IgD-negative memory B cell (primary cell): ENCODE data around the gene HNRNPH3. TPM values are rescaled to one million over a fixed set of nuclear protein-coding genes. Genes with fewer than 3 reads are reported as not detected.

Experiments
- H3K27ac Mint-ChIP-seq, 3 donors: one replicate each; pipeline ENCODE4 v1.8.0; 2020 to 2022; ENCODE audit warnings: mild to moderate bottlenecking in 3 of 3, mixed read lengths in 3 of 3, moderate library complexity in 1 of 3
- H3K27me3 Mint-ChIP-seq: one replicate; pipeline ENCODE4 v1.8.0; 2021; ENCODE audit warnings: mixed read lengths
- H3K36me3 Mint-ChIP-seq: one replicate; pipeline ENCODE4 v1.8.0; 2020; ENCODE audit warnings: mild to moderate bottlenecking, mixed read lengths
- H3K4me1 Mint-ChIP-seq, 3 donors: one replicate each; pipeline ENCODE4 v1.8.0; 2020 to 2022; ENCODE audit warnings: mixed read lengths in 3 of 3, mild to moderate bottlenecking in 1 of 3
- H3K4me3 Mint-ChIP-seq, 4 donors: one replicate each; pipeline ENCODE4 v1.8.0; 2020 to 2022; ENCODE audit warnings: mild to moderate bottlenecking in 4 of 4, mixed read lengths in 4 of 4, moderate library complexity in 3 of 4
- H3K9me3 Mint-ChIP-seq, 3 donors: one replicate each; pipeline ENCODE4 v1.8.0; 2020 to 2021; ENCODE audit warnings: mixed read lengths in 3 of 3, mild to moderate bottlenecking in 1 of 3
- polyA plus RNA-seq: library from polyadenylated mRNA; unstranded; fragments of 300-500 nt; fragmentation: Illumina TruSeq; gene quantifications from one replicate; pipeline ENCODE4 v1.2.3, GENCODE V29; 2021

Gene HNRNPH3
- polyA plus RNA-seq, 1 donor from 2014 or later = 122 TPM

DNA sequence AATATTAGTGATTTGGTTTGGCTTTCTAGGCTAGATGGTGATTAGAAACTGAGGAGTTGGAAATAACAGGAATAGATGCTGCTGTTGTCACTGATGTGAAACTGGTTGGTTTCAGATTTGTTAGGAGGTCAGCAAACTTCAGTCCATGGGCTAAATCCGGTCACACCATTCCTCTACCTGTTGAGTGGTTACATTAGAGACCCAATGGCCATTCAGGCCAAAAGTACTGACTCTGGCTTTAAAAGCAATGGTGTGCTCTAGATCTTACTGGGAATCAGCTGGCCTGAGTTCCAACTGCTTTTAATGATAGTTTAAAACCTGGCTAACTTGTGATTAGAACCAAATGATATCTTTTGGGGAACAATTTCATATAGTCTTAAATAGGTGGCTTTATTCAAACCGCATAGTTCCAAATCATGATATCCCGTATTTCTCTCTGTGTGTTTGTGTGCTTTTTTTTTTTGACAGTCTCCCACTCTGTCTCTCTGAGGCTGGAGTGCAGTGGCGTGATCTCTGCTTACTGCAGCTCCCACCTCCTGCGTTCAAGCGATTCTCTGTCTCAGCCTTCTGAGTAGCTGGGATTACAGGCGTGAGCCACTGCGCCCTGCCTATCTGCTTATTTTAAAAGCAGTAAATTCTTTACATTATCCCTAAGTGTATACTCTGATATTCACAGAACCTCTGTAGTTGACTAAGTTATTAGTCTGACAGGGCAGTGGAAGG lies 8.7 kb downstream of the HNRNPH3 start:
- Mint-ChIP-seq H3K36me3 (peaks cover 3% of the 10 kb centered on the region), H3K27ac (peak overlapping the region in 2 of 3 donors; percentile 39 to 89), H3K27me3 (no peaks in the 10 kb centered on the region), H3K4me1 (peaks cover 21 to 30% (median 23%) of the 10 kb centered on the region in 3 donors), H3K9me3 (no peaks in the 10 kb centered on the region), H3K4me3 (no peak overlapping the region)

DNA sequence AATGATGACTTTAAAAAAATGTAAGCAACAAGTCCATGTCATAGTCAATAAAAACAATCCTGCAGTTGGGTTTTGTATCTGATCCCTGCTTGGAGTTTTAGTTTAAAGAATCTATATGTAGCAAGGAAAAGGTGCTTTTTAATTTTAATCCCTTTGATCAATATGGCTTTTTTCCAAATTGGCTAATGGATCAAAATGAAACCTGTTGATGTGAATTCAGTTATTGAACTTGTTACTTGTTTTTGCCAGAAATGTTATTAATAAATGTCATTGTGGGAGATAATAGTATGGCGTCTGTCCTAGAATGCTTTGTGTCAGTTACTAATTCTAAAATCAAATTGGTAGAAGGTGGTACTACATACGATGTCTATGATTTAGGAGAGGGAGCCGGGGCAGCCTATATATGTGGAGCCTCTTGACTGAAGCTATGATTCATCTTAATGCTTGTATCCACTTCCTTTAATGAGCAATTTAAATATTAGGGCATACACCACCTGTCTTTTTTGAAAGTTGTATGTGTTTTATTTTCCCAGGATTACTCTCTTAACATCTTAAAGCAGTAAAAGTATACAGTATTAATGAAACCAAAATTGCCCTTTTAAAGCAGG lies 11.1 kb downstream of the HNRNPH3 start:
- H3K27ac Mint-ChIP-seq = no peak overlapping the region

DNA sequence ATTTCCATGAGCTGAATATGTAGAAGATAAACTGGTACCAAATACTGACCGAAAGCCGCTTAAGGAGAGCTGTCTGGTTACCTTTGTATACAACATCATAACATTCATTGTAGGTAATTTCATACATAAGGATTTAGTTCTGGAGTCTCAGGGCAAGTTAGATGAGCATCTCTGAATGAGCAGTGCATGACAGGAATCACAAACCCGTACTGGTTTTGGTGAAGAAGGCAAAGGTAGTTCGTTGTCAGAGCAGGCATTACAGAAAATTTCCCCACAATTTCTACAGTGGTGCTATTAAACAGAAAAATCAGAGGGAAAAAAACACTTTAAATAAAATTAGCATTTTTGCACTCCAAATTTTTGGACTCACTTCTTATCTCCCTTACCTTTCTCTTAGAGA lies 13.8 kb downstream of the HNRNPH3 start:
- Mint-ChIP-seq H3K9me3 (no peaks in the 10 kb centered on the region), H3K4me1 (peaks cover 0 to 9% (median 1%) of the 10 kb centered on the region in 3 donors), H3K27me3 (no peaks in the 10 kb centered on the region), H3K27ac (peak overlapping the region in 2 of 3 donors; percentile 32 to 87), H3K4me3 (no peak overlapping the region), H3K36me3 (peaks cover 5% of the 10 kb centered on the region)

More for the DNA sequence above, 11.1 kb downstream of the HNRNPH3 start:
- H3K9me3 Mint-ChIP-seq = no peaks in the 10 kb centered on the region
- H3K36me3 Mint-ChIP-seq = peaks cover 6% of the 10 kb centered on the region
- H3K4me1 Mint-ChIP-seq = peaks cover 0 to 9% (median 3%) of the 10 kb centered on the region in 3 donors
- H3K27me3 Mint-ChIP-seq = no peaks in the 10 kb centered on the region
- H3K4me3 Mint-ChIP-seq = no peak overlapping the region

DNA sequence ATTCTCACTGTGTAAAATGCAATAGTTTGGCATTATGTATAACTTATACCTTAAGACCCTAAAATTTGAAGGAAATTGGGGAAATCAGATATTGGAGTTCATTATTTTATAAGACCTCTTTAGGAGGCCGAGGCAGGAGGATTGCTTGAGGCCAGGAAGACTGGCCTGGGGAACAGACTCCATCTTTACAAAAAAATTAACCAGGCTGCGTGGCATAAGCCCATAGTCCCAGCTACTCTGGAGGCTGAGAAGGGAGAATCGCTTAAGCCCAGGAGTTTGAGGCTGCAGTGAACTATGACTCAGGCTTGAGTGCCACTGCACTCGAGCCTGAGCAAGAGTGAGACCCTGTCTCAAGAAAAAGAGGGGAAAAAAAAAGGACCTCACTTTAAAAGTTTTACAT lies 14.9 kb downstream of the HNRNPH3 start:
- no peak overlapping the region for H3K4me3 Mint-ChIP-seq
- peaks cover 0 to 8% (median 1%) of the 10 kb centered on the region in 3 donors for H3K4me1 Mint-ChIP-seq
- no peaks in the 10 kb centered on the region for H3K9me3 Mint-ChIP-seq
- H3K27me3 Mint-ChIP-seq = no peaks in the 10 kb centered on the region
- no peak overlapping the region for H3K27ac Mint-ChIP-seq
- H3K36me3 Mint-ChIP-seq = peaks cover 3% of the 10 kb centered on the region

DNA sequence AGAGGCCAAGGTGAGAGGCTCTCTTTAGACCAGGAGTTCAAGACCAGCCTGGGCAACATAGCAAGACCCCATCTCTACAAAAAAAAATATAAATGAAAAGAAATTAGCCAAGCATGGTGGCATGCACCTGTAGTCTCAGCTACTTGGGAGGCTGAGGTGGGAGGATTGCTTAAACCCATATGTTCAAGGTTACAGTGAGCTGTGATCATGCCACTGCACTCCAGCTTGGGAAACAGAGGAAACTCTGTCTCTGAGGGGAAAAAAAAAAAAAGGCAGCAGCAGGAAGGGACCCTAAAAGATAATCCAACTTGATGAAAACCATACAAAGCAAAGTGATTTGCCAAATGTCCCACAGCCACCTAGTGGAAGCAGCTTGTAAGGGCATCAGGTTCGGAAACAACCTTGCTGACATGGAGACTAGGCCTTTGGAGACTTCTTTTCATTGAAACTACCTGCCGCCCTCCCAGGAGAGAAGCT lies 16.4 kb downstream of the HNRNPH3 start:
- peak overlapping the region in 1 of 3 donors; percentile 67 for H3K27ac Mint-ChIP-seq
- H3K36me3 Mint-ChIP-seq = peaks cover 6% of the 10 kb centered on the region
- no peaks in the 10 kb centered on the region for H3K27me3 Mint-ChIP-seq

DNA sequence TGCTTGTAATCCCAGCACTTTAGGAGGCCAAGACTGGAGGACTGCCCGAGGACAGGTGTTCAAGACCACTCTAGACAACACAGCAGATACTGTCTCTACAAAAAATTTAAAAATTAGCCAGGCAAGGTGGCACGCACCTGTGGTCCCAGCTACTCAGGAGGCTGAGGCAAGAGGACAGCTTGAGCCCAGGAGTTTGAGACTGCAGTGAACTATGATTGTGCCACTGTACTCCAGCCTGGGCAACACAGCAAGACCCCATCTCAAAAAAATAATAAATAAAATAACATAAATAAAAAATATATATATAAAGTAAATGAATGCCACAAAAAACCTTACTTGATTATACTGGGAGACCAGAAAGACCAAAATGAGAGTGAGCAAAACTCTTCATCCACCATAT lies 21.7 kb downstream of the HNRNPH3 start:
- Mint-ChIP-seq H3K36me3 (peaks cover 5% of the 10 kb centered on the region), H3K4me1 (peaks cover 0 to 5% (median 0%) of the 10 kb centered on the region in 3 donors), H3K9me3 (no peaks in the 10 kb centered on the region), H3K27ac (no peak overlapping the region), H3K27me3 (no peaks in the 10 kb centered on the region), H3K4me3 (no peak overlapping the region)

More for the DNA sequence above, 16.4 kb downstream of the HNRNPH3 start:
- Mint-ChIP-seq H3K9me3 (no peaks in the 10 kb centered on the region), H3K4me3 (no peak overlapping the region), H3K4me1 (peaks cover 0 to 6% (median 1%) of the 10 kb centered on the region in 3 donors)

DNA sequence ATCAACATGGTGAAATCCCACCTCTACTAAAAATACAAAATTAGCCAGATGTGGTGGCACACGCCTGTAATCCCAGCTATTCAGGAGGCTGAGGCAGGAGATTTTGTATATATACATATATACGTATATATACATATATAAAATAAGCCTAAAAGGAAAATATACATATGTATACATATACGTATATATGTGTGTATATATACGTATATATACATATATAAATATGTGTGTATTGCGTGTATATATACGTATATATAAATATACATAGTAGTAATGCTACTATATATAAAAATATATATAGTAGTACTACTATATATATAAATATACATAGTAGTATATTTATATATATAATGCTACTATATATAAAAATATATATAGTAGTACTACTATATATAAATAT lies 27.3 kb downstream of the HNRNPH3 start:
- Mint-ChIP-seq H3K4me3 (no peak overlapping the region), H3K27me3 (no peaks in the 10 kb centered on the region), H3K9me3 (no peaks in the 10 kb centered on the region), H3K36me3 (peaks cover 3% of the 10 kb centered on the region), H3K27ac (no peak overlapping the region), H3K4me1 (peaks cover 1 to 6% (median 5%) of the 10 kb centered on the region in 3 donors)

DNA sequence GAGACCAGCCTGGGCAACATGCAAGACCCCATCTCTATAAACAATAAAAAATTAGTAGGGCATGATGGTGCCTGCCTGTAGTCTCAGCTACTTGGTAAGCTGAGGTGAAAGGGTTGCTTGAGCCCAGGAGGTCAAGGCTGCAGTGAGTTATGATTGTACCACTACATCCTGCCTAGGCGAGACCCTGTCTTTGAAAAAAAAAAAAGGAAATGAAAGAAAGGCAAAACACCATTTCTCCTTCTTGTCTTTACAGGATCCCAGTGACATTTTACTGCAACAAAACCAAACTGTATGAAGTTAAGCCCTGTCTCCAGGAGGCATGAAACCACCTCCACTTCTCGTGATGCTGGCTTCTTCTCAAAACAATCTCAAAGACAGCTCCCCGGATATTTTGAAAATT lies 30.7 kb downstream of the HNRNPH3 start:
- peaks cover 5% of the 10 kb centered on the region for H3K36me3 Mint-ChIP-seq
- no peak overlapping the region for H3K4me3 Mint-ChIP-seq
- no peaks in the 10 kb centered on the region for H3K9me3 Mint-ChIP-seq
- peaks cover 1 to 6% (median 5%) of the 10 kb centered on the region in 3 donors for H3K4me1 Mint-ChIP-seq
- H3K27me3 Mint-ChIP-seq = no peaks in the 10 kb centered on the region
- H3K27ac Mint-ChIP-seq = no peak overlapping the region

DNA sequence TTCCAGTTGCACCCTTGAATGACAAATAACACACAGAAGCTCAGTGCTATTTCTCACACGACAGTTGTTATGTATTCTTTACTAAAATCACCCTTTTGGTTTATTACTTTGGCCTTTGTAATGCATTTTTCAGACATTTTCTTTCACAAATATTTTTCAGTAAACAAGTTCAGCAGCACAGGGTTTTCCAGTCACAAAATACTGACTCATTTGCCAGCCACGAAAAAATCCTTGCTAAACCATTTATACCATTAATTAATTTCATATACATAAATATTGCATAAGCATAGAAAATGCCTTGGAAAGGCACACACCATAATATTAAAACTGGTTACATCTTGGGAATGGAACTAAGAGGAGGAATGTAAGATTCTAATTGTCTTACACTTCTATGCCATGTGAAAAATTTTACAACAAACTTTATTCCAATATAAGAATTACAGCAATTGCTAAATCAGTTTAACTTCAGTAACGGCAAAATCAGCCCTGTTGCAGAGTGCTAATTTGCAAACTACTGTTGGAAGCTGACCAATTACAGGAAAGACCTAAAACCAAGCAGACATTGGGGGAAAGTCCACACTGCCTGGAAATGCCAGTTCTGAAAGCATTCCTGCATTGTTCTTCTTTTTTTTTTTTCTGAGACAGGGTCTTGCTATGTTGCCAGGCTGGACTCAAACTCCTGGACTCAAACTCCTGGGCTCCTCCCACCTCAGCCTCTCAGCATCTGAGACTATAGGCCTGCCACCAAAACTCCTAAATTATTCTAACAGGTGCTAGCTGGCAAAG lies 32.4 kb downstream of the HNRNPH3 start:
- Mint-ChIP-seq H3K4me1 (peaks cover 1 to 6% (median 5%) of the 10 kb centered on the region in 3 donors), H3K9me3 (no peaks in the 10 kb centered on the region), H3K27ac (peak overlapping the region in 1 of 3 donors; percentile 8), H3K4me3 (no peak overlapping the region), H3K27me3 (no peaks in the 10 kb centered on the region), H3K36me3 (peaks cover 5% of the 10 kb centered on the region)

DNA sequence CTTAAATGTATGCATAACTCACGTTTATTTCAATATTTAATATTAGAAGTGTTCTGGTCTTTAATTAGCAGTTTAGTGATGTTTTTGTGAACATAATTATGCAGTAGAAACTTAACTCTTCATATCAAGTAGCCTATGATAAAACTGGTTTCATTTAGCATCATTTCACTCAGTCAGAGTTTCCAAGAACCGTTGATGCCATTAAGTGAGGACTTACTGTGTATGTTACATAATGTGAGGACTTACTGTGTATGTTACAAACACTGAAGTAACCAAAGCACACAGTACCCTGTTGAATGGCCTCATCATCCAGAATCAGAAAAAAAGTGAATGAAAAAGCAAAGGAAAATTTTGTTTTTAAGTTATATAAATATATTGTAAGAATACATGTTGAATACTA lies 33.7 kb downstream of the HNRNPH3 start:
- no peaks in the 10 kb centered on the region for H3K9me3 Mint-ChIP-seq
- no peak overlapping the region for H3K4me3 Mint-ChIP-seq
- H3K36me3 Mint-ChIP-seq = peaks cover 8% of the 10 kb centered on the region
- H3K27ac Mint-ChIP-seq = no peak overlapping the region
- H3K27me3 Mint-ChIP-seq = no peaks in the 10 kb centered on the region
- H3K4me1 Mint-ChIP-seq = peaks cover 1 to 6% (median 5%) of the 10 kb centered on the region in 3 donors

DNA sequence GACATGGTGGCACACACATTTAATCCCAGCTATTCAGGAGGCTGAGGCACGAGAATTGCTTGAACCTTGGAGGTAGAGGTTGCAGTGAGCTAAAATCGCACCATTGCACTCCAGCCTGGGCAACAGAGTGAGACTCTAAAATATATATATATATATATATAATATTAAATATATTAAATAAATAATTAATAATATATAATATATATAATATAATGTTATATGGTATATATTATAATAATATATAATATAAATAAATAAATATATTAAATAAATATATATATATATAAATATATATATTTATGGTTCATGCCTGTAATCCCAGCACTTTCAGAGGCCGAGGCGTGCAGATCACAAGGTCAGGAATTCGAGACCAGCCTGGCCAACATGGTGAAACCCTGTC lies 34.7 kb downstream of the HNRNPH3 start:
- H3K9me3 Mint-ChIP-seq = no peaks in the 10 kb centered on the region
- peaks cover 12% of the 10 kb centered on the region for H3K36me3 Mint-ChIP-seq
- no peak overlapping the region for H3K4me3 Mint-ChIP-seq
- peaks cover 1 to 6% (median 5%) of the 10 kb centered on the region in 3 donors for H3K4me1 Mint-ChIP-seq
- peak overlapping the region in 1 of 3 donors; percentile 43 for H3K27ac Mint-ChIP-seq
- no peaks in the 10 kb centered on the region for H3K27me3 Mint-ChIP-seq

DNA sequence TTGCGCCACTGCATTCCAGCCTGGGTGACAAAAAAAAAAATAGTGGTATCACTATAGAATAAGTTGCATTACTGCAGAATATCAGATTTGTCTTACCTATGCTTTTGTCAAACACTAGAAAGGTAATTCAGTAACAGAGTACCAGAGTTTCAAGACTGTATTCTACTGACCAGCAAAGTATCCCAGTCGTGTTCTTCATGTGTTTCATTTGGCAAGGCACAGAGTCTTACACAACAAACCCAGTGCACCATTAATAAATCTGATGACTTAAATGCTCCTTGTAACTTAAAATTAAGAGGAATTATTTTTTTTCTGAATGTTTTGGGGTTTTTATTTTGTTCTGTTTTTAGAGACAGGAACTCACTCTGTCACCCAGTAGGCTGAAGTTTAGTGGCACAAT lies 35.3 kb downstream of the HNRNPH3 start:
- H3K27me3 Mint-ChIP-seq = no peaks in the 10 kb centered on the region
- peaks cover 1 to 5% (median 5%) of the 10 kb centered on the region in 3 donors for H3K4me1 Mint-ChIP-seq
- peak overlapping the region in 1 of 3 donors; percentile 43 for H3K27ac Mint-ChIP-seq
- peaks cover 13% of the 10 kb centered on the region for H3K36me3 Mint-ChIP-seq
- H3K9me3 Mint-ChIP-seq = no peaks in the 10 kb centered on the region
- H3K4me3 Mint-ChIP-seq = no peak overlapping the region

DNA sequence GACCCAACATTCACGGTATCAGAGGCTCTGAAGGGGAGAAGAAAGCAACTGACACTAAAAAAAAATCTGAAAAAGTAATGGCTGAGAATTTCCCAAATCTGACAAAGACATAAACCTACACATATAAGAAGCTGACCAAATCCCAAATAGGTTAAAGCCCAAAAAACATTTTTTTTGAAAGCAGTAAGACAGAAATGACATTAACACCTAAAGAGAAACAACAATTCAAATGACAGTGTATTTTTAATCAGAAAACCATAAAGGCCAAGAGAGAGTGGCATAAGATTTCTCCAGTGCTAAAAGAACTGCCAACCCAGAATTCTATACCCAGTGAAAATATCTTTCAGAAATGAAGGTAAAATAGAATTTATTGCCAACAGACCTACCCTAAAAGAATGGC lies 39.7 kb downstream of the HNRNPH3 start:
- H3K27ac Mint-ChIP-seq = no peak overlapping the region
- H3K36me3 Mint-ChIP-seq = peaks cover 20% of the 10 kb centered on the region
- H3K27me3 Mint-ChIP-seq = no peaks in the 10 kb centered on the region
- peak overlapping the region in 1 of 4 donors; percentile 52 for H3K4me3 Mint-ChIP-seq
- no peaks in the 10 kb centered on the region for H3K4me1 Mint-ChIP-seq
- peaks cover 2 to 4% (median 2%) of the 10 kb centered on the region in 3 donors for H3K9me3 Mint-ChIP-seq

DNA sequence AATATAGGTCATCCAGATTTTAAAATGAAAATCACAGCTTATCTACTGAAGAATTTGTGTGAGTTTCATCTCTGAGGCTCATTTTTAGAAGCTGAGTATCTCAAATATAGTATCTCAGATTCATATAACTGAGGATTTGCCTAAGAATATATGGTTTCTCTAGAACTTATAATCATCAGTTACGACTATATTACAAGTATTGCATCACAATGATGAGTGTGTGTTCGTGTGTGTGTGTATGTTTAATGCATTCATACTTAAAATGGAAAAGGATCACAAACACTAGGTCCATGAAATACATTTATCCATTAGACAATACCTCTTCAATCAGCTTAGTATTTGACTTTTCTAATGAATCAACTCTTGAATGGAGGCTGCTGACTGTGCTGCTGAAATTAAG lies 53.9 kb downstream of the HNRNPH3 start:
- Mint-ChIP-seq H3K9me3 (no peaks in the 10 kb centered on the region), H3K27ac (no peak overlapping the region), H3K36me3 (peaks cover 8% of the 10 kb centered on the region), H3K27me3 (no peaks in the 10 kb centered on the region), H3K4me3 (no peak overlapping the region), H3K4me1 (peaks cover 0 to 1% (median 0%) of the 10 kb centered on the region in 3 donors)
